ENCODE measurements around the gene ZNF292.

GRCh38 chr6:87152526-87152955, 2.8 kb upstream of the ZNF292 start:
- TF ChIP-seq EZH2phosphoT487 (IDR thresholded peaks at IDR 0.05; ENCODE audit: low read depth) (no peak), CTCF (IDR thresholded peaks at IDR 0.05; ENCODE audit: low read depth, low read length) (no peak)

Data from OCI-LY3 (cell line).